ENCODE measurements around the gene ITGAV.

The ITGAV gene

GRCh38 chr2:186572705-186573104 lies 17.2 kb upstream of the ITGAV start:
- DNase-seq (ENCODE audit: insufficient read length, low spot score) (no peak), FAIRE-seq (no peak)
- TF ChIP-seq TAF1 (IDR thresholded peaks at IDR 0.05; ENCODE audit: low read depth, low read length), result no peak

- DNase-seq (ENCODE audit: insufficient read length, low spot score) (no peak), FAIRE-seq (no peak)
These were observed 16.3 kb upstream of the ITGAV start for GRCh38 chr2:186573531-186573930.

GRCh38 chr2:186575302-186575701 lies 14.6 kb upstream of the ITGAV start:
- TF ChIP-seq SPI1 (IDR thresholded peaks at IDR 0.05; ENCODE audit: low read depth, low read length), result peak; percentile 34; the same call in 1 of the 2 replicates
- no peak for TF ChIP-seq TAF1 (IDR thresholded peaks at IDR 0.05; ENCODE audit: low read depth, low read length)
- TF ChIP-seq POLR2A (IDR thresholded peaks at IDR 0.05; ENCODE audit: low read depth, low read length), result no peak
- DNase-seq (ENCODE audit: insufficient read length, low spot score) (no peak), FAIRE-seq (no peak)

More at GRCh38 chr2:186573531-186573930, 16.3 kb upstream of the ITGAV start:
- TF ChIP-seq POLR2A (IDR thresholded peaks at IDR 0.05; ENCODE audit: low read depth, low read length), result no peak
- no peak for TF ChIP-seq SPI1 (IDR thresholded peaks at IDR 0.05; ENCODE audit: low read depth, low read length)
- no peak for TF ChIP-seq POU2F2 (IDR thresholded peaks at IDR 0.05; ENCODE audit: low read depth, low read length)
- no peak for TF ChIP-seq PAX5 (IDR thresholded peaks at IDR 0.05; ENCODE audit: insufficient read depth, low read length, severe bottlenecking)
- no peak for TF ChIP-seq POLR2AphosphoS5 (IDR thresholded peaks at IDR 0.05; ENCODE audit: low read depth, low read length)
- no peak for TF ChIP-seq TAF1 (IDR thresholded peaks at IDR 0.05; ENCODE audit: low read depth, low read length)

- FAIRE-seq, result no peak
- TF ChIP-seq POLR2A (IDR thresholded peaks at IDR 0.05; ENCODE audit: low read depth, low read length) (no peak), PAX5 (IDR thresholded peaks at IDR 0.05; ENCODE audit: insufficient read depth, low read length, severe bottlenecking) (no peak), TAF1 (IDR thresholded peaks at IDR 0.05; ENCODE audit: low read depth, low read length) (no peak), SPI1 (IDR thresholded peaks at IDR 0.05; ENCODE audit: low read depth, low read length) (no peak), POU2F2 (IDR thresholded peaks at IDR 0.05; ENCODE audit: low read depth, low read length) (no peak), POLR2AphosphoS5 (IDR thresholded peaks at IDR 0.05; ENCODE audit: low read depth, low read length) (no peak)
- no peak for DNase-seq (ENCODE audit: insufficient read length, low spot score)
These were observed 14.0 kb upstream of the ITGAV start for GRCh38 chr2:186575856-186576255.

GRCh38 chr2:186576614-186577013 lies 13.2 kb upstream of the ITGAV start:
- FAIRE-seq (no peak), DNase-seq (ENCODE audit: insufficient read length, low spot score) (no peak)
- TF ChIP-seq POU2F2 (IDR thresholded peaks at IDR 0.05; ENCODE audit: low read depth, low read length) (no peak), POLR2AphosphoS5 (IDR thresholded peaks at IDR 0.05; ENCODE audit: low read depth, low read length) (no peak), POLR2A (IDR thresholded peaks at IDR 0.05; ENCODE audit: low read depth, low read length) (no peak), TAF1 (IDR thresholded peaks at IDR 0.05; ENCODE audit: low read depth, low read length) (no peak), PAX5 (IDR thresholded peaks at IDR 0.05; ENCODE audit: insufficient read depth, low read length, severe bottlenecking) (no peak), SPI1 (IDR thresholded peaks at IDR 0.05; ENCODE audit: low read depth, low read length) (no peak)

GRCh38 chr2:186582698-186583097 lies 7.2 kb upstream of the ITGAV start:
- FAIRE-seq (no peak), DNase-seq (ENCODE audit: insufficient read length, low spot score) (no peak)
- TF ChIP-seq POLR2AphosphoS5 (IDR thresholded peaks at IDR 0.05; ENCODE audit: low read depth, low read length) (no peak), TAF1 (IDR thresholded peaks at IDR 0.05; ENCODE audit: low read depth, low read length) (no peak), SPI1 (IDR thresholded peaks at IDR 0.05; ENCODE audit: low read depth, low read length) (no peak), PAX5 (IDR thresholded peaks at IDR 0.05; ENCODE audit: insufficient read depth, low read length, severe bottlenecking) (no peak), POLR2A (IDR thresholded peaks at IDR 0.05; ENCODE audit: low read depth, low read length) (no peak), POU2F2 (IDR thresholded peaks at IDR 0.05; ENCODE audit: low read depth, low read length) (no peak)

GRCh38 chr2:186584053-186584452 lies 5.8 kb upstream of the ITGAV start:
- DNase-seq (ENCODE audit: insufficient read length, low spot score) (no peak), FAIRE-seq (no peak)
- no peak for TF ChIP-seq TAF1 (IDR thresholded peaks at IDR 0.05; ENCODE audit: low read depth, low read length)
- no peak for TF ChIP-seq POU2F2 (IDR thresholded peaks at IDR 0.05; ENCODE audit: low read depth, low read length)
- no peak for TF ChIP-seq POLR2A (IDR thresholded peaks at IDR 0.05; ENCODE audit: low read depth, low read length)
- no peak for TF ChIP-seq SPI1 (IDR thresholded peaks at IDR 0.05; ENCODE audit: low read depth, low read length)
- no peak for TF ChIP-seq POLR2AphosphoS5 (IDR thresholded peaks at IDR 0.05; ENCODE audit: low read depth, low read length)
- TF ChIP-seq PAX5 (IDR thresholded peaks at IDR 0.05; ENCODE audit: insufficient read depth, low read length, severe bottlenecking), result no peak

GRCh38 chr2:186588421-186588820 lies 1.4 kb upstream of the ITGAV start:
- DNase-seq (ENCODE audit: insufficient read length, low spot score), result no peak
- FAIRE-seq, result no peak
- TF ChIP-seq POLR2A (IDR thresholded peaks at IDR 0.05; ENCODE audit: low read depth, low read length), result no peak
- TF ChIP-seq TAF1 (IDR thresholded peaks at IDR 0.05; ENCODE audit: low read depth, low read length), result no peak
- no peak for TF ChIP-seq POU2F2 (IDR thresholded peaks at IDR 0.05; ENCODE audit: low read depth, low read length)

- no peak for DNase-seq (ENCODE audit: insufficient read length, low spot score)
- FAIRE-seq, result no peak
- TF ChIP-seq PAX5 (IDR thresholded peaks at IDR 0.05; ENCODE audit: insufficient read depth, low read length, severe bottlenecking) (no peak), TAF1 (IDR thresholded peaks at IDR 0.05; ENCODE audit: low read depth, low read length) (no peak), POU2F2 (IDR thresholded peaks at IDR 0.05; ENCODE audit: low read depth, low read length) (no peak), POLR2A (IDR thresholded peaks at IDR 0.05; ENCODE audit: low read depth, low read length) (no peak), POLR2AphosphoS5 (IDR thresholded peaks at IDR 0.05; ENCODE audit: low read depth, low read length) (no peak), SPI1 (IDR thresholded peaks at IDR 0.05; ENCODE audit: low read depth, low read length) (no peak)
These were observed 780 bp upstream of the ITGAV start for GRCh38 chr2:186588940-186589611.

- DNase-seq (ENCODE audit: insufficient read length, low spot score) (no peak), FAIRE-seq (no peak)
- no peak for TF ChIP-seq POLR2A (IDR thresholded peaks at IDR 0.05; ENCODE audit: low read depth, low read length)
- no peak for TF ChIP-seq SPI1 (IDR thresholded peaks at IDR 0.05; ENCODE audit: low read depth, low read length)
- TF ChIP-seq POU2F2 (IDR thresholded peaks at IDR 0.05; ENCODE audit: low read depth, low read length), result no peak
- TF ChIP-seq POLR2AphosphoS5 (IDR thresholded peaks at IDR 0.05; ENCODE audit: low read depth, low read length), result no peak
These were observed 498 bp downstream of the ITGAV start for GRCh38 chr2:186590350-186590758.
